Activated CD4-positive, alpha-beta T cell treated with anti-CD3 and anti-CD28 coated beads for 48 hours (primary cell): ENCODE data around the gene GFPT2.
"Not testable (repeated sequence)": the region's sequence is repeated elsewhere in the genome, so short reads cannot be mapped to it uniquely, and the experiment has no call there.

Experiments
- DNase-seq: peaks from one replicate; pipeline ENCODE4 v3.0.0-alpha.2; 2020

The GFPT2 gene

GRCh38 chr5:180303226-180304015, 49.7 kb downstream of the GFPT2 start:
- DNase-seq, result no peak

- DNase-seq, result no peak
Measured at GRCh38 chr5:180302256-180302655, 50.9 kb downstream of the GFPT2 start.

GRCh38 chr5:180301253-180301652, 51.9 kb downstream of the GFPT2 start:
- no peak for DNase-seq

GRCh38 chr5:180299526-180299925, 53.6 kb downstream of the GFPT2 start:
- no peak for DNase-seq

GRCh38 chr5:180299014-180299413, 54.1 kb downstream of the GFPT2 start:
- not testable (repeated sequence) for DNase-seq

GRCh38 chr5:180297587-180298282, 55.4 kb downstream of the GFPT2 start:
- no peak for DNase-seq

- no peak for DNase-seq
Measured at GRCh38 chr5:180296771-180297170, 56.4 kb downstream of the GFPT2 start.

GRCh38 chr5:180294913-180295555, 58.1 kb downstream of the GFPT2 start:
- DNase-seq, result no peak

- DNase-seq, result no peak
Measured at GRCh38 chr5:180294411-180294810, 58.7 kb downstream of the GFPT2 start.

- DNase-seq, result peak; percentile 84
Measured at GRCh38 chr5:180291943-180292831, 60.9 kb downstream of the GFPT2 start, which contains the start of gene MAPK9. Gene MAPK9, minus strand, starts transcription at chr5:180292083. Its CDS starts 11,522 bp downstream, at chr5:180280561.

- no peak for DNase-seq
Measured at GRCh38 chr5:180291234-180291940, 61.7 kb downstream of the GFPT2 start.

- no peak for DNase-seq
Measured at GRCh38 chr5:180290568-180291233, 62.4 kb downstream of the GFPT2 start.

- no peak for DNase-seq
Measured at GRCh38 chr5:180289966-180290365, 63.2 kb downstream of the GFPT2 start.

GRCh38 chr5:180289433-180289832, 63.7 kb downstream of the GFPT2 start:
- DNase-seq, result no peak

GRCh38 chr5:180287868-180288267, 65.3 kb downstream of the GFPT2 start:
- DNase-seq, result no peak

- no peak for DNase-seq
Measured at GRCh38 chr5:180287404-180287803, 65.7 kb downstream of the GFPT2 start.

- no peak for DNase-seq
Measured at GRCh38 chr5:180284149-180284548, 69.0 kb downstream of the GFPT2 start.

GRCh38 chr5:180283026-180283615, 70.0 kb downstream of the GFPT2 start:
- no peak for DNase-seq

GRCh38 chr5:180282281-180282680, 70.9 kb downstream of the GFPT2 start:
- DNase-seq, result no peak

GRCh38 chr5:180281706-180282105, 71.4 kb downstream of the GFPT2 start:
- DNase-seq, result no peak

- DNase-seq, result no peak
Measured at GRCh38 chr5:180274695-180275094, 78.4 kb downstream of the GFPT2 start.
